Right atrium auricular region (tissue), 2 donors: Measurements from ENCODE around the gene RAD51B. TPM values are rescaled to one million over a fixed set of nuclear protein-coding genes. Genes with fewer than 3 reads are reported as not detected.

Experiments used
- DNase-seq: peaks from one replicate; pipeline ENCODE4 v3.0.0-alpha.2; 2019; ENCODE audit warnings: low spot score
- H3K27ac ChIP-seq, 2 donors: fragments of 200-600 bp; sonication (generic); 1 replicate in 1 of 2; 2 replicates in 1 of 2; pipeline ENCODE4 v1.5.1; 2016 to 2019
- H3K27me3 ChIP-seq, 2 donors: fragments of 200-600 bp; sonication (generic); one replicate each; pipeline versions ENCODE4 v1.5.1 to v1.6.0; 2017 to 2019
- H3K36me3 ChIP-seq: fragments of 200-600 bp; sonication (generic); one replicate; pipeline ENCODE4 v1.5.1; 2016
- H3K4me1 ChIP-seq, 2 donors: fragments of 200-600 bp; sonication (generic); one replicate each; pipeline versions ENCODE4 v1.5.1 to v1.6.0; 2017 to 2019
- H3K4me3 ChIP-seq, 2 donors: fragments of 200-600 bp; sonication (generic); 1 replicate in 1 of 2; 2 replicates in 1 of 2; pipeline ENCODE4 v1.5.1; 2017 to 2019; ENCODE audit warnings: mild to moderate bottlenecking in 1 of 2, moderate library complexity in 1 of 2
- H3K9me3 ChIP-seq, 2 donors: fragments of 200-600 bp; sonication (generic); one replicate each; pipeline ENCODE4 v1.5.1; 2019
- total RNA-seq, 2 donors: library from RNA; depleted of rRNA; stranded (reverse); fragments of >200 nt; gene quantifications; one replicate each; pipeline ENCODE4 v1.1.0, GENCODE V29; 2016
- TF ChIP-seq, protein P1 (sequence below), 2 donors: fragments of 200-600 bp; sonication (generic); IDR thresholded peaks; one replicate each; pipeline ENCODE4 v1.5.1; 2019; ENCODE audit warnings: antibody characterized with exemption in 2 of 2

RAD51B gene
- total RNA-seq, 2 donors from 2014 or later, result 1.2 to 1.5 TPM

DNA sequence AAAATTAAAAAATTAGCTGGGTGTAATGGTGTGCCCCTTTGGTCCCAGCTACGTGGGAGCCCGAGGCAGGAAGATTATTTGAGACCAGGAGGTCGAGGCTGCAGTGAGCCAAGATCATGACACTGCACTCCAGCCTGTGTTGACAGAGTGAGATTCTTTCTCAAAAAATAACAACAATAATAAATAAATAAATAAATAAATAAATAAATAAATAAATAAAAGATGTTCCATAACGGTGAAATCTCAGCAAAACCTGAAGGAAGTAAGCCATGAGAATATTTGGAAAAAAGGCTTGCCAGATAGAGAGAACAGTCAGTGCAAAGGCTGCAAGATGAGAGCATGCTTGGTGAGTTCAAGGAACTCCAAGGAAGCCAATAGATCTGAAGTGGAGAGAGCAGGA, 176.7 kb downstream of the RAD51B start:
- H3K36me3 ChIP-seq, result no peaks in the 10 kb centered on the region
- DNase-seq, result no peak
- TF ChIP-seq, protein P1, sequence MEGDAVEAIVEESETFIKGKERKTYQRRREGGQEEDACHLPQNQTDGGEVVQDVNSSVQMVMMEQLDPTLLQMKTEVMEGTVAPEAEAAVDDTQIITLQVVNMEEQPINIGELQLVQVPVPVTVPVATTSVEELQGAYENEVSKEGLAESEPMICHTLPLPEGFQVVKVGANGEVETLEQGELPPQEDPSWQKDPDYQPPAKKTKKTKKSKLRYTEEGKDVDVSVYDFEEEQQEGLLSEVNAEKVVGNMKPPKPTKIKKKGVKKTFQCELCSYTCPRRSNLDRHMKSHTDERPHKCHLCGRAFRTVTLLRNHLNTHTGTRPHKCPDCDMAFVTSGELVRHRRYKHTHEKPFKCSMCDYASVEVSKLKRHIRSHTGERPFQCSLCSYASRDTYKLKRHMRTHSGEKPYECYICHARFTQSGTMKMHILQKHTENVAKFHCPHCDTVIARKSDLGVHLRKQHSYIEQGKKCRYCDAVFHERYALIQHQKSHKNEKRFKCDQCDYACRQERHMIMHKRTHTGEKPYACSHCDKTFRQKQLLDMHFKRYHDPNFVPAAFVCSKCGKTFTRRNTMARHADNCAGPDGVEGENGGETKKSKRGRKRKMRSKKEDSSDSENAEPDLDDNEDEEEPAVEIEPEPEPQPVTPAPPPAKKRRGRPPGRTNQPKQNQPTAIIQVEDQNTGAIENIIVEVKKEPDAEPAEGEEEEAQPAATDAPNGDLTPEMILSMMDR (IDR thresholded peaks at IDR 0.05), result no peak
- H3K4me3 ChIP-seq, result no peak overlapping the region
- H3K27ac ChIP-seq, result no peak overlapping the region
- peaks cover 0 to 7% of the 10 kb centered on the region in 2 donors for H3K4me1 ChIP-seq
- no peaks in the 10 kb centered on the region for H3K9me3 ChIP-seq
- H3K27me3 ChIP-seq, result no peaks in the 10 kb centered on the region

DNA sequence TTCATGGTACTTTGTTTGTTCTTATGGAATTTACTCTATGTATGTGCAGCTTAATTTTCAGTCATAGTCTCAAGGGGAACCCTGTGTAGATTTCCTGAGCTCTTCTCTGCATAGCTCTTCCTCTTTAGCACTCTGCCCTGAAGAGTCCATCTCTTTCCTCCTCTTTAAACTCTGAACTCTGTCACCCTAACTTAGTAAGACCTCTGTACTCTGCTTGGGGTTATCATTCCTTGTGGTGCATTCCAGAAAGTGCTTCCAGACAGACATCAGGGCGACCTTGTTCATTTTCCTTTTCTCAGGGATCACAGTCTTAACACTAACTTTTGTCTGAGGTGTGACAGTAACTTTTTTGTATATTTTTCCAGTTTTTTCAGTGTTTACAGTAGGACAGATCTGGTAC, 179.3 kb downstream of the RAD51B start:
- DNase-seq, result no peak
- Histone ChIP-seq H3K27ac (no peak overlapping the region), H3K4me3 (no peak overlapping the region), H3K27me3 (no peaks in the 10 kb centered on the region), H3K9me3 (peaks cover 0 to 4% of the 10 kb centered on the region in 2 donors), H3K4me1 (peaks cover 0 to 7% of the 10 kb centered on the region in 2 donors), H3K36me3 (no peaks in the 10 kb centered on the region)
- TF ChIP-seq, protein P1 (IDR thresholded peaks at IDR 0.05), result no peak

DNA sequence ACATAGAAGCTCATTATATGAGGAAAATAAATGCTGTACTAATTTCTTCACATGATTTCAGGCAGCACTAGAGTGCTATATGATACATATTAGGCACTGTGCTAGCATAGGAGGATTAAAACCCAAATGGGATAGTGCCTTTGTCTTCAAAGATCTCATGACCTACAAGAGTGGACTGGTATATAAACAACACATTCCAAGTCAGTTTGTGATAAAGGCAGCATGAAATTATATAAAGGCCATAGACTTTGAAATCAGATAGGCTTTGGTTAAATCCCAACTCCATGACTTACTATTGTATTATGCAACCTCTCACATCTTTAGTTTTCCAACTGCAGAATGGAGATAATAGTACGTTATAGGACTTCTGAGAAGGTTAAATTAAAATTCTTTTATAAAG, 179.7 kb downstream of the RAD51B start:
- Histone ChIP-seq H3K4me1 (peaks cover 0 to 7% of the 10 kb centered on the region in 2 donors), H3K36me3 (no peaks in the 10 kb centered on the region), H3K27ac (no peak overlapping the region), H3K9me3 (peaks cover 0 to 4% of the 10 kb centered on the region in 2 donors), H3K4me3 (no peak overlapping the region), H3K27me3 (no peaks in the 10 kb centered on the region)
- TF ChIP-seq, protein P1 (IDR thresholded peaks at IDR 0.05), result no peak
- DNase-seq, result no peak

DNA sequence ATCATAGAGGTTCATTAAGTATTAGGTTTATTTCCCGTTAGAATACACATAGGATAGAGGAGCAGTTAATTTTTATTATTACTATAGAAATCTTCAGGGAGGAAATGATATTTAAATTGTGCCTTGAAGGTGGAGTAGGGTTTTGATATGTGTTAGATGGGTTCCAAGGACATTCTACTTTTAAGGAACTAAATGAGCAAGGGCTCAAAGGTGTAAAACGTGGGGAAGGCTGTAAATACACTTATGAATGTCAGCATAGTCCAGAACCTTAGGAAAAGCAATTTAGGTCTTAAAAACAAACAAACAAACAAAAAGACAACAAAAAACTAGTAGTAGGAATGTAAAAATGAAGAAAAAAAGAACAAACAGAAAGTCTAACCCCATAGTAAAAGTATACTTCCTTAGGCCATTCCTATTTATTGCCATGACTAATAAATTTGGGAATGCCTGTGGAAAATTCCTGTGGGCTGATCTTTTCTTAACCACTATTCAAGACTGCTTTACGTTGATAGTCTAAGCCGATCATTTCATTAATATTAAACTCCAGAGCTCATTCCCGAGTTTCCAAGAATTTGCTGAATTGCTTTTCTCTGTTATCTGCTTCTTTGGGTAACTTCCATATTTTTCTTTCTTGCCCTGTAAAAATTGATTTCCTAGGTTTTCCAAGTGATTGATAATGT, 180.3 kb downstream of the RAD51B start:
- no peak for DNase-seq
- no peak overlapping the region for H3K27ac ChIP-seq
- H3K4me1 ChIP-seq, result peaks cover 0 to 7% of the 10 kb centered on the region in 2 donors
- TF ChIP-seq, protein P1 (IDR thresholded peaks at IDR 0.05), result no peak
- H3K4me3 ChIP-seq, result no peak overlapping the region
- peaks cover 0 to 4% of the 10 kb centered on the region in 2 donors for H3K9me3 ChIP-seq
- H3K36me3 ChIP-seq, result no peaks in the 10 kb centered on the region
- no peaks in the 10 kb centered on the region for H3K27me3 ChIP-seq

DNA sequence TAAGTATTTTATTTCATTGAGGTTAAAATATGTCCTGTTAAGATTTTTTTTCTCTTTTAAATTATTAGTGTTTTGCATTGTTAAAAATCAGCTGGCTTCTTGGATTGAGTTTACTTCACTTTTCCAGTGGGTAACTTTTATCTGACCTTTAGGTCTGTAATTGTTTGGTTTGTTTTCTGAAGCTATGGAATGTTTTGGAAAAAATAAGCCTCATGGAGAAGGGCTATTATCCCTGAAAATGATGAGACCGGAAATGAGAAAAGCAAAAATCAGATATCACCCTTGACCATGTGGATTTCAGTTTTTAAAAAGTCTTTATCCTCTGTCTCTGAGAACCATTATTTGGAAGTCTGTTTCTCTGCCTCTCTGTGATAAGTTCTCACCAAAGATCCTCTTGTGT, 180.9 kb downstream of the RAD51B start:
- TF ChIP-seq, protein P1 (IDR thresholded peaks at IDR 0.05), result no peak
- Histone ChIP-seq H3K9me3 (peaks cover 0 to 4% of the 10 kb centered on the region in 2 donors), H3K27ac (no peak overlapping the region), H3K36me3 (no peaks in the 10 kb centered on the region), H3K4me1 (peaks cover 0 to 7% of the 10 kb centered on the region in 2 donors), H3K27me3 (no peaks in the 10 kb centered on the region), H3K4me3 (no peak overlapping the region)
- DNase-seq, result no peak

DNA sequence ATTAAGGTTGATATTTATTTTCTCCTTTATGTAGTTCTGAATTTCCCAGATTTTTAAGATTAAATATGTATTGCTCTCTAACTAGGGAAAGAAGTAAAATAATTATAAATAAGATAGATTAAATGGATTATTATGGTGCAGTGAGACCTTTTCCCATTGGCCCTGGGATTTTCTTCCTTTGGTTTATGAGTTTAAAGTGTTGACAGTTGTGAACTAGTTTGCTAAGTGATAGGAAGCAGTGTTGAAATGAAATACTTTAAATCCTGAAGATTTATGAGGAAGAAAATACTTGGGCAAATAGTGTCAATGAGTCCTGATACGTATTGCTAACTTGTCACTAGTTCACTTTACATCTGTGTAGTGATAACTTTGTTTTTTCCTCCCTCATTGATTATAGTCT, 188.9 kb downstream of the RAD51B start:
- H3K4me3 ChIP-seq, result no peak overlapping the region
- no peaks in the 10 kb centered on the region for H3K9me3 ChIP-seq
- H3K4me1 ChIP-seq, result peaks cover 0 to 5% of the 10 kb centered on the region in 2 donors
- no peaks in the 10 kb centered on the region for H3K27me3 ChIP-seq
- no peak for DNase-seq
- no peaks in the 10 kb centered on the region for H3K36me3 ChIP-seq
- TF ChIP-seq, protein P1 (IDR thresholded peaks at IDR 0.05), result no peak
- H3K27ac ChIP-seq, result no peak overlapping the region
